Heart left ventricle (tissue), 13 donors: ENCODE data around the gene HNRNPDL.

ENCODE experiments used
- CTCF ChIP-seq, 12 donors: fragments of 200-600 bp; sonication (generic) in 4 of 12; IDR thresholded peaks; one replicate each; pipeline versions ENCODE4 v1.5.0 to v1.8.0; 2018 to 2022; ENCODE audit warnings: antibody characterized with exemption in 12 of 12, mild to moderate bottlenecking in 5 of 12
- POLR2A ChIP-seq, 2 donors: fragments of 450-650 bp; IDR thresholded peaks; one replicate each; pipeline ENCODE4 v1.6.1; 2017; ENCODE audit warnings: antibody characterized with exemption in 2 of 2, mild to moderate bottlenecking in 2 of 2, moderate library complexity in 2 of 2
- donor health status: ischemic (EF 13 %, LVEDD 7.1; RV severe dilation, severe dysfunction).
- donor health status: DM: no; HTN: yes; CAD: no.
- donor health status: DM: no; HTN: no; CAD: no.
- donor health status: ischemic (EF 25% LVEDD 6.9; RV normal size, moderate dysfunction).
- donor health status: ischemic (EF 25% LVEDD 5.7; RV mildly dilated, moderate dysfunction).
- donor health status: ischemic (EF 35%, LVEDD 5.7; RV mildly dilated, moderate dysfunction).
- donor health status: nonischemic (EF 11% LVEDD 7.7; RV severe dilation, severe dysfunction).
- donor health status: DM: yes; HTN: yes; CAD: no.
- donor health status: PGD.
- donor health status: ischemic (EF 29% LVEDD 5.4; RV normal size, mild dysfunction).
- donor health status: nonischemic (EF 23%, LVEDD 6.1; RV moderate dilation, normal function).

GRCh38 chr4:82439088-82439487 lies 8.8 kb upstream of the HNRNPDL start:
- no peak for TF ChIP-seq CTCF (IDR thresholded peaks at IDR 0.05)
- no peak for TF ChIP-seq POLR2A (IDR thresholded peaks at IDR 0.05)
